Astrocyte (in vitro differentiated cells and primary cell): ENCODE measurements around the gene ZNF526. TPM values are rescaled to one million over a fixed set of nuclear protein-coding genes. Genes with fewer than 3 reads are reported as not detected.
A peak's percentile ranks its signal among the peaks of the same experiment; 100 is the strongest.

Source experiments
- DNase-seq: peaks from one replicate; pipeline ENCODE4 v3.0.0-alpha.2; 2010; ENCODE audit warnings: low read depth
- FAIRE-seq: peaks from 2 replicates; lab custom pipeline; 2011; peaks lifted over from hg19 to GRCh38; lab: Jason Lieb, UNC
- H2AFZ ChIP-seq: 2 replicates; pipeline ENCODE4 v1.6.0; 2012; ENCODE audit warnings: low read depth, low read length, inconsistent platforms
- H3K27ac ChIP-seq: 2 replicates; pipeline ENCODE4 v1.5.1; 2011; ENCODE audit warnings: low read depth, low read length, inconsistent platforms
- H3K27me3 ChIP-seq: 2 replicates; pipeline ENCODE4 v1.6.0; 2011; ENCODE audit warnings: low read length, inconsistent platforms; ENCODE audit not compliant: insufficient read depth
- H3K36me3 ChIP-seq: 2 replicates; pipeline ENCODE4 v1.5.1; 2011; ENCODE audit warnings: low read length, inconsistent platforms; ENCODE audit not compliant: insufficient read depth
- H3K4me1 ChIP-seq: 2 replicates; pipeline ENCODE4 v1.5.1; 2011; ENCODE audit warnings: low read length, inconsistent platforms; ENCODE audit not compliant: insufficient read depth
- H3K4me2 ChIP-seq: 2 replicates; pipeline ENCODE4 v1.6.0; 2012; ENCODE audit warnings: low read length, inconsistent platforms
- H3K4me3 ChIP-seq: 2 replicates; pipeline ENCODE4 v1.5.1; 2011; ENCODE audit warnings: low read depth, mild to moderate bottlenecking, low read length, inconsistent platforms; ENCODE audit not compliant: insufficient read depth
- H3K79me2 ChIP-seq: 2 replicates; pipeline ENCODE4 v1.6.0; 2012; ENCODE audit warnings: mild to moderate bottlenecking, low read length, inconsistent platforms; ENCODE audit not compliant: insufficient read depth
- H3K9ac ChIP-seq: 2 replicates; pipeline ENCODE4 v1.6.0; 2012; ENCODE audit warnings: mild to moderate bottlenecking, low read length, inconsistent platforms
- H3K9me3 ChIP-seq: 2 replicates; pipeline ENCODE4 v1.5.1; 2012; ENCODE audit warnings: low read depth, mild to moderate bottlenecking, low read length, inconsistent platforms; ENCODE audit not compliant: insufficient read depth
- H4K20me1 ChIP-seq: 2 replicates; pipeline ENCODE4 v1.6.0; 2012; ENCODE audit warnings: low read length, inconsistent platforms; ENCODE audit not compliant: insufficient read depth
- H3K27ac Mint-ChIP-seq: one replicate; pipeline ENCODE4 v1.8.0; 2021; ENCODE audit warnings: mild to moderate bottlenecking, mixed read lengths; ENCODE audit not compliant: unreplicated experiment
- H3K27me3 Mint-ChIP-seq: one replicate; pipeline ENCODE4 v1.8.0; 2021; ENCODE audit warnings: low read depth, mixed read lengths; ENCODE audit not compliant: unreplicated experiment
- H3K36me3 Mint-ChIP-seq: one replicate; pipeline ENCODE4 v1.8.0; 2021; ENCODE audit warnings: low read depth, mixed read lengths; ENCODE audit not compliant: unreplicated experiment
- H3K4me1 Mint-ChIP-seq: one replicate; pipeline ENCODE4 v1.8.0; 2021; ENCODE audit warnings: low read depth, mixed read lengths; ENCODE audit not compliant: unreplicated experiment
- H3K4me3 Mint-ChIP-seq: one replicate; pipeline ENCODE4 v1.8.0; 2021; ENCODE audit warnings: mild to moderate bottlenecking, moderate library complexity, mixed read lengths; ENCODE audit not compliant: unreplicated experiment
- H3K9me3 Mint-ChIP-seq: one replicate; pipeline ENCODE4 v1.8.0; 2021; ENCODE audit warnings: mild to moderate bottlenecking, mixed read lengths; ENCODE audit not compliant: unreplicated experiment
- EZH2 ChIP-seq: IDR thresholded peaks from 2 replicates; pipeline ENCODE4 v1.6.1; 2012; ENCODE audit warnings: mild to moderate bottlenecking, low read length, inconsistent platforms; ENCODE audit not compliant: insufficient read depth
- total RNA-seq: library from RNA; stranded (reverse); gene quantifications from 2 replicates; pipeline ENCODE4 v1.2.1, GENCODE V29; 2021
- TF ChIP-seq, protein P1 (sequence below): IDR thresholded peaks from 2 replicates; pipeline ENCODE4 v1.5.1; 2011; ENCODE audit warnings: low read depth, mild to moderate bottlenecking, inconsistent platforms, low read length, moderate library complexity; ENCODE audit not compliant: insufficient read depth

ZNF526 gene
- total RNA-seq, 1 donor from 2014 or later: 20.2 TPM

DNA sequence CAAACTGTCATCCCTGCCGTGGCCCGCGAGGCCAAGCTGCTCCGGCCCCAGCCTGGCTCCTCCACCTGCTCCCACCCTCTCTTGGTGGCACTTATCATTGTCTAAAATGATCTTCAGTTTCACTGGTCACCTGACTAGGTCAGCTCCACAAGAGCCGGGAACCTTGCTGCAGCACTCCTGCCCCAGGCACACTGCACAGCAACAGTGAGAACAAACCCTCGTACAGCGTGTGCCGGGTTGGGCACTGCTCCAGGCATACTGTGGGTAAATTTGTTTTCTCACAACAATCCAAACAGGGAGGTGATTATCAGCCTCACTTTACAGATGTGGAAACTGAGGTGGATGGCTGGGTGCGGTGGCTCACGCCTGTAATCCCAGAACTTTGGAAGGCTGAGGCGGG lies 11.5 kb upstream of the ZNF526 start:
- Histone ChIP-seq H3K9me3 (no peaks in the 10 kb centered on the region), H3K4me2 (no peak overlapping the region), H4K20me1 (peaks cover 11% of the 10 kb centered on the region), H3K4me1 (peaks cover 36% of the 10 kb centered on the region), H3K27ac (no peak overlapping the region), H2AFZ (no peak overlapping the region), H3K36me3 (peaks cover 11% of the 10 kb centered on the region), H3K4me3 (no peak overlapping the region), H3K9ac (no peak overlapping the region), H3K27me3 (no peaks in the 10 kb centered on the region), H3K79me2 (peaks cover 24% of the 10 kb centered on the region)
- FAIRE-seq (no peak), DNase-seq (no peak)
- Mint-ChIP-seq H3K36me3 (peaks cover 32% of the 10 kb centered on the region), H3K4me3 (no peak overlapping the region), H3K27me3 (no peaks in the 10 kb centered on the region), H3K9me3 (no peaks in the 10 kb centered on the region), H3K4me1 (peaks cover 25% of the 10 kb centered on the region), H3K27ac (no peak overlapping the region)
- no peak for TF ChIP-seq EZH2
- TF ChIP-seq, protein P1, sequence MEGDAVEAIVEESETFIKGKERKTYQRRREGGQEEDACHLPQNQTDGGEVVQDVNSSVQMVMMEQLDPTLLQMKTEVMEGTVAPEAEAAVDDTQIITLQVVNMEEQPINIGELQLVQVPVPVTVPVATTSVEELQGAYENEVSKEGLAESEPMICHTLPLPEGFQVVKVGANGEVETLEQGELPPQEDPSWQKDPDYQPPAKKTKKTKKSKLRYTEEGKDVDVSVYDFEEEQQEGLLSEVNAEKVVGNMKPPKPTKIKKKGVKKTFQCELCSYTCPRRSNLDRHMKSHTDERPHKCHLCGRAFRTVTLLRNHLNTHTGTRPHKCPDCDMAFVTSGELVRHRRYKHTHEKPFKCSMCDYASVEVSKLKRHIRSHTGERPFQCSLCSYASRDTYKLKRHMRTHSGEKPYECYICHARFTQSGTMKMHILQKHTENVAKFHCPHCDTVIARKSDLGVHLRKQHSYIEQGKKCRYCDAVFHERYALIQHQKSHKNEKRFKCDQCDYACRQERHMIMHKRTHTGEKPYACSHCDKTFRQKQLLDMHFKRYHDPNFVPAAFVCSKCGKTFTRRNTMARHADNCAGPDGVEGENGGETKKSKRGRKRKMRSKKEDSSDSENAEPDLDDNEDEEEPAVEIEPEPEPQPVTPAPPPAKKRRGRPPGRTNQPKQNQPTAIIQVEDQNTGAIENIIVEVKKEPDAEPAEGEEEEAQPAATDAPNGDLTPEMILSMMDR: no peak

DNA sequence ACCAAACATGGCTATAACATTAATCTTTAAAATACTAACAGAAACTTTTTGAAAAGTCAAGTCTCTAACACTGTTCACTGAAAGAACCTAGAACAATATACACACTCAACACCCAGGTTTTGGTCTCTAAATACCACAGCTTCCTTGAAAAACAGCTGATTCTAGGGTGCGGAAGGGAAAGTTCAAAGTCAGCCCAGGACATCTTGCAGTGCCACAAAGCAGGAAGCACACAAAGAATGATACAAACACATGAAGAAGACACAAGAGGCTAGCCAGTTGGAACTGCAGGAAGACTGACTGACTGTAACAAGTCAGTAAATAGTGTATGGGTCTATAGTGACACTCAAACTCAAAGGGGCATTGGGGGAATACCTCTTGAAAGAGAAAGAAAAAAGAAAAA lies 7.2 kb upstream of the ZNF526 start:
- no peaks in the 10 kb centered on the region for H3K9me3 ChIP-seq
- no peak for DNase-seq
- TF ChIP-seq, protein P1: no peak
- TF ChIP-seq EZH2: no peak
- H3K9ac ChIP-seq: no peak overlapping the region
- H3K4me2 ChIP-seq: no peak overlapping the region
- peaks cover 51% of the 10 kb centered on the region for H3K79me2 ChIP-seq
- no peak overlapping the region for H3K4me3 Mint-ChIP-seq
- H3K27ac ChIP-seq: no peak overlapping the region
- peaks cover 13% of the 10 kb centered on the region for H3K36me3 Mint-ChIP-seq
- no peaks in the 10 kb centered on the region for H3K27me3 Mint-ChIP-seq
- no peak for FAIRE-seq
- H2AFZ ChIP-seq: no peak overlapping the region
- H3K4me1 ChIP-seq: peaks cover 21% of the 10 kb centered on the region
- peaks cover 16% of the 10 kb centered on the region for H3K36me3 ChIP-seq
- H3K27me3 ChIP-seq: no peaks in the 10 kb centered on the region
- H3K9me3 Mint-ChIP-seq: no peaks in the 10 kb centered on the region
- H4K20me1 ChIP-seq: peaks cover 34% of the 10 kb centered on the region
- peaks cover 11% of the 10 kb centered on the region for H3K4me1 Mint-ChIP-seq
- no peak overlapping the region for H3K4me3 ChIP-seq
- H3K27ac Mint-ChIP-seq: no peak overlapping the region

DNA sequence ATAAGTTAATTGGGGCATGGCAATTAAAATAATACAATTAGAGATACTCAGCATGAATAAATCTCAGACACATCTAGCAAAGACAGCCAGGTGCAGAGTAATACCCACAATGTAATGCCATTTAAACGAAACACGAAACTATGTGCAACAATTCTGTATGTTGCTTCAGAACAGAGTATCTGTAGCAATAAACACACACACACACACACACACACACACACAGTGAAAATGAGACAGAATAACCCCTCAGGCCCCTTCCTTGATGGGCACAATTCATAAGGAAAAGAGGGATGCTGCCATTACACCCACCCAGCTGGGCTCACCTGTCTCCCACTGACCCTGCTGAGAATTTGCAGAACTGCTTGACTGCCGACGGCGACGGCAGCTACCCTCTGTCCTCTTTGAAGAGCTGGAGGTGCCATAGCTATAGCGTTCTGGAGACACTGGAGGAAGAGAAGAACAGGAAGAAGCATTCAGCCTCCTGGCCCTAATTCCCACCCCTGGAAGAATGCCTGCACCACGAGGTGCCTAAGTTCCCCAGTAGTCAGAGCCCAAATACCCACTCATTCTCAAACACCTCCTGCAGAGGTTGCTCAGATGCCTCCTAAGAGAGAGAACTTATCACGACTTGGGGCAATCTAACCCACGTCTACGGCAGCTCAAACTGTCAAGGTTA lies 5.2 kb upstream of the ZNF526 start:
- Histone ChIP-seq H3K36me3 (peaks cover 12% of the 10 kb centered on the region), H2AFZ (no peak overlapping the region), H3K4me3 (no peak overlapping the region), H3K27ac (no peak overlapping the region), H4K20me1 (peaks cover 34% of the 10 kb centered on the region), H3K4me1 (peaks cover 25% of the 10 kb centered on the region), H3K4me2 (peak overlapping the region; percentile 94), H3K79me2 (peaks cover 53% of the 10 kb centered on the region), H3K9me3 (no peaks in the 10 kb centered on the region), H3K9ac (no peak overlapping the region), H3K27me3 (no peaks in the 10 kb centered on the region)
- Mint-ChIP-seq H3K27ac (no peak overlapping the region), H3K36me3 (peaks cover 10% of the 10 kb centered on the region), H3K9me3 (peaks cover 1% of the 10 kb centered on the region), H3K4me3 (no peak overlapping the region), H3K27me3 (no peaks in the 10 kb centered on the region), H3K4me1 (peaks cover 17% of the 10 kb centered on the region)
- no peak for FAIRE-seq
- DNase-seq: no peak
- TF ChIP-seq, protein P1: no peak
- TF ChIP-seq EZH2: no peak
